HG03045 (cell line): ENCODE results near the gene DPEP2.
"Not testable (repeated sequence)": the region's sequence is repeated elsewhere in the genome, so short reads cannot be mapped to it uniquely, and the experiment has no call there.

Experiments
- ATAC-seq: cut with Tn5 transposase; IDR thresholded peaks from one replicate; pipeline ENCODE4 v1.9.1; 2021; ENCODE audit warnings: mild to moderate bottlenecking, moderate library complexity; ENCODE audit not compliant: unreplicated experiment

The DPEP2 gene

GRCh38 chr16:67998779-67999688 is at the start of gene DPEP2:
TSS of gene DPEP2 (minus strand) at chr16:67999484. CDS start at chr16:67993212, 6,272 bp downstream.
- not testable (repeated sequence) for ATAC-seq

- no peak for ATAC-seq
These were observed 48.7 kb upstream of the DPEP2 start for GRCh38 chr16:68047987-68048386.

GRCh38 chr16:68046106-68046505 is 46.8 kb upstream of the DPEP2 start:
- ATAC-seq = no peak

- ATAC-seq = no peak
These were observed 42.5 kb upstream of the DPEP2 start for GRCh38 chr16:68041783-68042182.

GRCh38 chr16:68040506-68041288 is 41.4 kb upstream of the DPEP2 start:
- peak; percentile 75 for ATAC-seq

- no peak for ATAC-seq
These were observed 38.7 kb upstream of the DPEP2 start for GRCh38 chr16:68037841-68038597.

GRCh38 chr16:68035227-68035626 is 35.9 kb upstream of the DPEP2 start:
- ATAC-seq = no peak

- no peak for ATAC-seq
These were observed 33.8 kb upstream of the DPEP2 start for GRCh38 chr16:68033101-68033500.

GRCh38 chr16:68031951-68032350 is 32.7 kb upstream of the DPEP2 start:
- ATAC-seq = no peak

GRCh38 chr16:68030108-68030507 is 30.8 kb upstream of the DPEP2 start:
- ATAC-seq = not testable (repeated sequence)

GRCh38 chr16:68028996-68029395 is 29.7 kb upstream of the DPEP2 start:
- no peak for ATAC-seq

GRCh38 chr16:68022728-68023537 is 23.6 kb upstream of the DPEP2 start, which contains the start of the genes DDX28 and DUS2:
TSS of gene DDX28 (minus strand) at chr16:68023232. CDS start at chr16:68023202, 30 bp downstream.
TSS of gene DUS2 (plus strand) at chr16:68023284. CDS start at chr16:68038024, 14,740 bp downstream.
- peak; percentile 83 for ATAC-seq

GRCh38 chr16:68022278-68022727 is 23.0 kb upstream of the DPEP2 start:
- peak; percentile 8 for ATAC-seq

GRCh38 chr16:68021490-68021889 is 22.2 kb upstream of the DPEP2 start:
- no peak for ATAC-seq

GRCh38 chr16:68019167-68019680 is 19.9 kb upstream of the DPEP2 start:
- no peak for ATAC-seq

- ATAC-seq = no peak
These were observed 16.4 kb upstream of the DPEP2 start, which contains the start of gene DPEP2NB for GRCh38 chr16:68015681-68016080. TSS of gene DPEP2NB (minus strand) at chr16:68015911. CDS start at chr16:68015770, 141 bp downstream.

GRCh38 chr16:68013440-68013839 is 14.2 kb upstream of the DPEP2 start:
- ATAC-seq = no peak

GRCh38 chr16:68009872-68010271 is 10.6 kb upstream of the DPEP2 start:
- ATAC-seq = not testable (repeated sequence)

- no peak for ATAC-seq
These were observed 10.0 kb upstream of the DPEP2 start for GRCh38 chr16:68009157-68009735.
